ENCODE results near the gene MSH3.
"Not testable (repeated sequence)": the region's sequence is repeated elsewhere in the genome, so short reads cannot be mapped to it uniquely, and the experiment has no call there.

The MSH3 gene

DNA sequence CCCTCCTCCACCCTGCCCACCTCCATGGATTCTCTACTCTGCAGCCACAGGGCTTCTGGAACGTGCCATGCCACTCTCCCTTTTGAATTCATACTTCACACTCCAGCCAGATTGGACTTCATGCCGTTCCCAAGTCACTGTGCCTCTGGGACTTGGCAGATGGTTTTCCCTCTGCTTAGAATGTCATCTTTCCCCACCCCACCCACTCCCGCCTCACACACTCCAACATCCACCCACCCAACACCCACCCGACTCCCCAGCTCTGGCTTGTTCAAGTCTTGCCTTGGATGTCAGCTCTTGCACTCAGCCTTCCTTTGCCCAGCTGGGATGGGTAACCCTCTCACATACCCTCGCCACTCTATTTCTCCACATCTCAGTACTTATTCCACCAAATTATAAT, 142.4 kb downstream of the MSH3 start:
- peak in 4 of 58 donors; percentile 1 to 33 (median 5) for DNase-seq

DNA sequence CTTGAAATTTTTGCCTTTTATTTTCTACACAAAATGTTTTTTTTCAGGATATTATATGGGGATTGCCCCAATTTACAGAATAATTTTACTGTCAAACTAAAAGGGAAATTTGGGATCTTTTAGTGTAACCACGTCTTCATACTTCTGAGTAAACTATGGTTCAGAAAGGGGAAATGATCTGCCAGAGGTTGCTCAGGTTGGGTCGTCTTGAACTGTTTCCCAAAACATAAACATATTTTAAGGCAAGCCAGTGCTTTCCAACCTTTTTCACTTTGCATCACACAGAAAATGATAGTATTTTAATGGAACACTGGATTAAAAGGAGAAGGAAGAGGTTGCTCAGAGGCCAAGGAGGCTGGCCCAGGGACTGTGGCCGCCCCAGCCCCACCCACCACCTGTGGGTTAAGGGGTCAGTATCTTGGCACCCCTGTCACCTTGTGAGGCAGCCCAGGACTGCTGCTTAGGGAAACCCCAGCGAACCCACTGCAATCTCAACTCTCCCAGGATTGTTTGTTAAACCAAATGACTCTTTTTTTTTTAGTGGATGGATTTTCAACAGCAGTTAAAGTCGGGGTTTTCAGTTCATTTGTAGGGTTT, 143.1 kb downstream of the MSH3 start:
- DNase-seq, result no peak

DNA sequence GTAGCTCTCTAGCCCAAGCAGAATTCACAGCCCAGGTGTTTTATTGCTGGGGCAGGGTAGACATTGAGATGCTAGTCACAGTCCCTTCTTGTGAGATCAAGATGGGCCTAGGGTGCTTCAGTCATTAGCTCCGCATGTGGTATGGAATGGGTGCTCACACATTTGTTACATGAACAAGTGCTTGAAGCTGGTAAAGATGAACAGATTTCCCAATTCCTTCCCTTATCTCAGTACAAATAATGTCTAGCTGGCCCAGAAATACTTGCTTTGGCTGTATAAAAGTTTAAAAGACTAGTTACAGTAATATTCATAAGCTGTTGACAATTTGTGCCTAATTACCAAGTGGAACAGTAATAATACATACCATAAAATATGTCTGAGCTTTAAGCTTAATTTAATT, 143.7 kb downstream of the MSH3 start:
- no peak for DNase-seq

- DNase-seq, result no peak
Measured at GRCh38 chr5:80798633-80799032, 144.2 kb downstream of the MSH3 start.

DNA sequence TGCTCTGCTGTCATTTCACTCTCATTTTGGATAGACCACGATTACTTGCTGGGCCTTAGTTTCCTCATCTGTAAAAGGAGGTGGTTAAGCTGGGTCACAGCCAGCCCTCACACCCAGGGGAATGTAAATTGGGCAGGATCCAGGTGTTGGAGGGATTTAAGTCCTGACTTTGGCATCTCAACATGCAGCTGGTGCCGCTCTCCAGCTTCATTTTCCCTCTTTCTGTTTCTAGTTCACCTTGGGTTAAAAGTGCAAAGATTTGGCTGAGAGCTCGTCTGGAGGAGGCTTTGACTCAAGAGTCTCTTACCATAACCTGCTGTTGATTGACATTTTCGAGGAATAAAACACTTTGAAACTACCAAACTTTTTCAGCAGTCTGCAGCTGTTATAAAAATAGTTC, 144.6 kb downstream of the MSH3 start:
- no peak for DNase-seq

DNA sequence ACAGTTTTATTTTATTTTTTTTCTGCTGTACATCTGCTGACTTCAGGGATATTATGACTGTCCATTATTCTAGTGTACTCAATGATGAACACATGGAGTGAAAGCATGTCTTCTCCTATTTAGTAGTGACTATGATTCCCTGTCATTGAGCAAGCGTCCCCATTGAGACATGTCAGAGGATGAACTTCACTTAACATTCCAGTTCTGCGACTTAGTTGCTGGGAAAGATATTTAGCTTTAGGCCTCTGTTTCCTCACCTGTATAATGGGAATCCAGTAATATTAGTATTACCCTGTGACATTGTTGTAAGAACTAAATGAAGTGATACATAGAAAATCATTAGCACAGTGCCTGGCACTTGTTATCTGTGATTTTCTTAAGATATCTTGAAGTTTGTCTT, 145.1 kb downstream of the MSH3 start:
- no peak for DNase-seq

DNA sequence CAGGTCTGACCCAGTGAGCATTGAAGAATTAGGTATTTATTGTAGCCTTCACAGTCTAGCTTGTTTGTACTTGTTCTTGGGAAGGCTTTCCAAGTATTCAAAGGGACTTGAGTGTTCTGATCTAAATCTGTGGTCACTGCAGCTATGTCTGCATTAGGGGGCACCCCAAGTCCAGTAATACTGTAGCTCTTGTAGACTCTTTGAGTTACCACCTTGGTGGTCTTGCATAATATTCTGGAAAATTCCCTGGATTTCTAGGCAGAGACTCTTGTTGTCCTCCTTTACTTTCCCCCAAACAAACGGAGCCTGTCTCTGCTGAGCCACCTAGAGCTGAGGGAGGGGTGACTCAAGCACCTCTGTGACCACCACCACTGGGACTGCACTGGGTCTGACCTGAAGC, 149.9 kb downstream of the MSH3 start:
- DNase-seq, result no peak

- no peak for DNase-seq
Measured at GRCh38 chr5:80805038-80805437, 150.6 kb downstream of the MSH3 start.

GRCh38 chr5:80806929-80807328, 152.5 kb downstream of the MSH3 start:
- no peak for DNase-seq

GRCh38 chr5:80809451-80809850, 155.0 kb downstream of the MSH3 start:
- no peak for DNase-seq

- DNase-seq, result no peak
Measured at GRCh38 chr5:80810425-80810824, 156.0 kb downstream of the MSH3 start.

DNA sequence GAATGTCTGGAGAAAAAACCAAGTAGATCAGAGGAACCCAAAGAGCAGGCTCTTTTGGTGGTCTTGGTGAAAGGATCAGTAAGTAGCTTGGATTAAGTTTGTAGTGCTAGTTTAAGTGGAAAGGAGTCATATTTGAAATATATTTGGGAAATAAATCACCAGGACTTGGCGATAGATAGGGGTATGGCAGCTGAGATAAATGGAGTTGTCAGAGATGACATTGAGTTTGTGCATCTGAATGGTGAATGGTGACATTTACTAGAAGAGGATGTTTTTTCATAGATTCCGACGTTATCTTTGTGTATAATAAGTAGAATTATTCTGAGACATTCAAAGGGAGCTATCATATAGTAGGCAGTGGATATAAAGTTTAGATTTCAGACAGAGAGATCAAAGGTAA, 162.1 kb downstream of the MSH3 start:
- no peak for DNase-seq

- DNase-seq, result no peak
Measured at GRCh38 chr5:80820685-80821084, 166.2 kb downstream of the MSH3 start.

GRCh38 chr5:80822640-80823039, 168.2 kb downstream of the MSH3 start:
- no peak for DNase-seq

GRCh38 chr5:80824159-80824558, 169.7 kb downstream of the MSH3 start:
- not testable (repeated sequence) for DNase-seq

DNA sequence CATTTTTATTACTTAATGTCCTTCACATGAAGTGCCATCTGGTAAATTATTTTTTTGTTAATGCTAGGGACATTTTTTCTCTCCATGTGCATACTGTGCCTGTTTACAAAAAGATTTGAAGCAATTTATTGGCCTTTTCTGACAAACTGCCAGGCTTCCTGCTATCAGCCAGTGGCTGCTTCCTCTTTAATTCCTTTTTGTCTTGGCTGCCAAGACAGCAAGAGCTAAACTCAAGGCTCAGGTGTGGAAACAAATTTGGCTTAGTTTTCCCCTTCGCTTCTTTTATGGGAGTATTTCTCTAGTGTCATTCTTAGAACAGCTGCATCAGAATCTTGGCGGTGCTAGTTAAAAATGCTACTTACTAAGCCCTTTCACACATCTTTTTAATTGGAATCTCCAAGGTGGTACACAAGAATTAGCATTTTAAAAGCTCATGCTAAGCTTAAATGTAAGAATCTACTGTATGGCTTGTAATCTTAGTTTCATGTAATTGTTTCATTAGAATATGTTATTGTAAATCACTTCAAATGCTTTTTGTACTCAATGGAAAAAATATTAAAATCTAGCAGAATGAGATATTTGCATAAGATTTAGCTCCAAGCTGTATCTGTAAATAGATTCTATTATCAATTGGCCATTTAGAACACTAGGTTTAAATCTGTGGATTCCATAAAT, 171.5 kb downstream of the MSH3 start:
- no peak for DNase-seq

- no peak for DNase-seq
Measured at GRCh38 chr5:80834710-80835109, 180.3 kb downstream of the MSH3 start.

DNA sequence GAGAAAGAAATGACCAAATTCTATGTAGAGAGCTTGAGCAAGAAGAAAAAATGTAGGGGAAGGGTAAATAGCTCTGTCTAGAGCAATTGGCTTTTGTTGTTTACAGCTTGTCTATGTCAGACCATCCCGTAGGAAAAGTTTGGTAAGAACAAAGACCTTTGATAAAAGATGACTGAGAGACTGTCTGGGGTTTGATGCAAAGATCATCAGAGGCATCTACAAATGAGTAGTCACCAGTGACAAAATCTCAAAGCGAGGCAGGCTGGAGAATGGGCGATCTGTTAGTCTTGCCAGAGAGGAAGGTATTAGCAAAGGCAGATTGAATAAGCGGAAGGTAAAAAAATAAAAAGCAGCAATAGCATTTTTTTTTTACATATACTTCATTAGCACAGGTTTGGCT, 180.7 kb downstream of the MSH3 start:
- no peak for DNase-seq

GRCh38 chr5:80837679-80838078, 183.2 kb downstream of the MSH3 start:
- no peak for DNase-seq

DNA sequence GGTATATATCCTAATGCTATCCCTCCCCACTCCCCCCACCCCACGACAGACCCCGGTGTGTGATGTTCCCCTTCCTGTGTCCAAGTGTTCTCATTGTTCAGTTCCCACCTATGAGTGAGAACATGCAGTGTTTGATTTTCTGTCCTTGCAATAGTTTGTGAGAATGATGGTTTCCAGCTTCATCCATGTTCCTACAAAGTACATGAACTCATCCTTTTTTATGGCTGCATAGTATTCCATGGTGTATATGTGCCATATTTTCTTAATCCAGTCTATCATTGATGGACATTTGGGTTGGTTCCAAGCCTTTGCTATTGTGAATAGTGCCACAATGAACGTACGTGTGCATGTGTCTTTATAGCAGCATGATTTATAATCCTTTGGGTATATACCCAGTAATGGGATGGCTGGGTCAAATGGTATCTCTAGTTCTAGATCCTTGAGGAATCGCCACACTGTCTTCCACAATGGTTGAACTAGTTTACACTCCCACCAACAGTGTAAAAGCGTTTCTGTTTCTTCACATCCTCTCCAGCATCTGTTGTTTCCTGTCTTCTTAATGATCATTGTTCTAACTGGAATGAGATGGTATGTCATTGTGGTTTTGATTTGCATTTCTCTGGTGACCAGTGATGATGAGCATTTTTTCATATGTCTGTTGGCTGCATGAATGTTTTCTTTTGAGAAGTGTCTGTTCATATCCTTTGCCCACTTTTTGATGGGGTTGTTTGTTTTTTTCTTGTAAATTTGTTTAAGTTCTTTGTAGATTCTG, 186.8 kb downstream of the MSH3 start:
- DNase-seq, result not testable (repeated sequence)

- DNase-seq, result not testable (repeated sequence)
Measured at GRCh38 chr5:80846422-80846821, 192.0 kb downstream of the MSH3 start.

DNA sequence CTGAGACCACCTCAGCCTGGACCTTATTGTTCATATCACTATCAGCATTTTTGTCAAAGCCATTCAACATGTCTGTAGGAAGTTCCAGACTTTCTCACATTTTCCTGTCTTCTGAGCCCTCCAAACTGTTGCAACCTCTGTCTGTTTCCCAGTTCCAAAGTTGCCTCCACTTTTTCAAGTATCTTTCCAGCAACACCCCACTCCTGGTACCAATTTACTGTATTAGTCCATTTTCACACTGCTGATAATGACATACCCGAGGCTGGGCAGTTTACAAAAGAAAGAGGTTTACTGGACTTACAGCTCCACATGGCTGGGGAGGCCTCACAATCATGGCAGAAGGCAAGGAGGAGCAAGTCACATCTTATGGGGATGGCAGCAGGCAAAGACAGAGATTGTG, 195.7 kb downstream of the MSH3 start:
- not testable (repeated sequence) for DNase-seq
